K562 (cell line): ENCODE data around the gene KRTAP29-1. TPM values are rescaled to one million over a fixed set of nuclear protein-coding genes. Genes with fewer than 3 reads are reported as not detected.

ENCODE experiments used
- ATAC-seq: fragments of 200-7000 bp; cut with Tn5 transposase; 3 replicates; pipeline ENCODE4 v1.9.1; 2020; ENCODE audit warnings: moderate library complexity
- BruUV-seq: library from RNA; stranded (reverse); fragments of 400-500 nt; replicated peaks from 2 replicates; lab custom pipeline; 2021; lab: Mats Ljungman, UMichigan
- CTCF ChIA-PET: fragments of 300-600 bp; formaldehyde crosslinking; extraction: SDS; loops from one replicate; lab custom pipeline; 2021; ENCODE audit warnings: low intra/inter-chr PET ratio; lab: Yijun Ruan, JAX
- POLR2A ChIA-PET: fragments of 300-600, 350-650 bp; sonication (Branson Sonifier 250); formaldehyde crosslinking; extraction: SDS; loops from one replicate; lab custom pipeline; 2021; ENCODE audit warnings: antibody characterized with exemption, inconsistent platforms; lab: Yijun Ruan, JAX
- DNase-seq, 4 experiments: peaks; one replicate each; pipeline versions ENCODE4 v3.0.0 to v3.0.0-alpha.2; 2011 to 2018; ENCODE audit warnings: low spot score in 3 of 4, mixed read lengths in 3 of 4; ENCODE audit errors: extremely low read depth in 1 of 4
- FAIRE-seq: peaks from 2 replicates; lab custom pipeline; 2011; peaks lifted over from hg19 to GRCh38; lab: Jason Lieb, UNC
- H2AFZ ChIP-seq: 2 replicates; pipeline ENCODE4 v1.6.0; 2011; ENCODE audit warnings: low read depth, low read length, control low read depth, inconsistent platforms
- H3K27ac ChIP-seq: fragments of 200-600 bp; 3 replicates; pipeline ENCODE4 v1.8.0; 2011; ENCODE audit warnings: low read depth, mild to moderate bottlenecking, control low read depth, inconsistent platforms, low read length, moderate library complexity, mixed read lengths; ENCODE audit errors: extremely low read depth
- H3K27me3 ChIP-seq, 2 experiments: fragments of 300-600 bp in 1 of 2; 2 replicates in 1 of 2; 3 replicates in 1 of 2; pipeline versions ENCODE4 v1.6.0 to v1.8.0; 2011; ENCODE audit warnings: inconsistent platforms in 2 of 2, low read length in 2 of 2, mild to moderate bottlenecking in 1 of 2, mixed read lengths in 1 of 2, moderate library complexity in 1 of 2; ENCODE audit not compliant: control insufficient read depth in 2 of 2, insufficient read depth in 2 of 2
- H3K36me3 ChIP-seq: fragments of 300-600 bp; 3 replicates; pipeline ENCODE4 v1.8.0; 2011; ENCODE audit warnings: mild to moderate bottlenecking, low read length, inconsistent platforms; ENCODE audit not compliant: control insufficient read depth, insufficient read depth
- H3K4me1 ChIP-seq, 2 experiments: fragments of 200-600 bp in 1 of 2; replicated peaks in 1 of 2; 2 replicates in 1 of 2; 3 replicates in 1 of 2; pipeline versions ENCODE4 v1.5.1 to v1.8.0; 2011; ENCODE audit warnings: inconsistent platforms in 2 of 2, low read length in 2 of 2, mild to moderate bottlenecking in 1 of 2, mixed read lengths in 1 of 2, moderate library complexity in 1 of 2; ENCODE audit not compliant: control insufficient read depth in 2 of 2, insufficient read depth in 2 of 2
- H3K4me2 ChIP-seq: 2 replicates; pipeline ENCODE4 v1.6.1; 2011; ENCODE audit warnings: low read length, control low read depth, inconsistent platforms, mixed read lengths; ENCODE audit not compliant: insufficient read depth
- H3K4me3 ChIP-seq: fragments of 200-600 bp; sonication (generic), shearing (Covaris generic); 2 replicates; pipeline ENCODE4 v1.5.1; 2016; ENCODE audit warnings: control low read depth, inconsistent platforms
- H3K79me2 ChIP-seq: fragments of 200-600 bp; 3 replicates; pipeline ENCODE4 v1.8.0; 2011; ENCODE audit warnings: low read length, inconsistent platforms; ENCODE audit not compliant: control insufficient read depth, insufficient read depth
- H3K9ac ChIP-seq, 2 experiments: 2 replicates each; pipeline versions ENCODE4 v1.6.0 to v1.6.1; 2011; ENCODE audit warnings: low read depth in 2 of 2, low read length in 2 of 2, control low read depth in 1 of 2, inconsistent platforms in 1 of 2, mild to moderate bottlenecking in 1 of 2, mixed read lengths in 1 of 2; ENCODE audit not compliant: insufficient read depth in 1 of 2
- H3K9me1 ChIP-seq: one replicate; pipeline ENCODE4 v1.6.0; 2011; ENCODE audit warnings: inconsistent platforms, mild to moderate bottlenecking, low read length, moderate library complexity; ENCODE audit not compliant: control insufficient read depth, insufficient read depth
- H3K9me3 ChIP-seq: replicated peaks from 2 replicates; pipeline ENCODE4 v1.5.1; 2011; ENCODE audit warnings: low read depth, low read length, inconsistent platforms; ENCODE audit not compliant: control insufficient read depth, insufficient read depth
- H4K20me1 ChIP-seq: replicated peaks from 2 replicates; pipeline ENCODE4 v1.6.1; 2011; ENCODE audit warnings: low read length, inconsistent platforms, mixed read lengths; ENCODE audit not compliant: control insufficient read depth, insufficient read depth
- KHSRP ChIP-seq: fragments of 450-650 bp; IDR thresholded peaks from 2 replicates; pipeline ENCODE4 v1.6.1; 2017
- NFE2 ChIP-seq: IDR thresholded peaks from 2 replicates; pipeline ENCODE4 v1.6.1; 2014; ENCODE audit warnings: antibody characterized with exemption, low read depth
- NFIX ChIP-seq: fragments of 250-450 bp; sonication (Bioruptor Pico); IDR thresholded peaks from 2 replicates; pipeline ENCODE4 v1.4.0; 2020; ENCODE audit warnings: low read depth, mild to moderate bottlenecking, moderate library complexity
- NFRKB ChIP-seq: fragments of 450-650 bp; IDR thresholded peaks from 2 replicates; pipeline ENCODE4 v1.6.1; 2016; ENCODE audit warnings: low read depth
- PBX2 ChIP-seq, 2 experiments: IDR thresholded peaks in 1 of 2; conservative IDR thresholded peaks in 1 of 2; 2 replicates each; pipeline ENCODE4 v1.6.1; 2016; ENCODE audit warnings: low read depth in 2 of 2, mild to moderate bottlenecking in 1 of 2, missing compliant biosample characterization in 1 of 2, missing genetic modification characterization in 1 of 2, moderate library complexity in 1 of 2
- PHF8 ChIP-seq: fragments of 200-600 bp; sonication (generic); IDR thresholded peaks from 2 replicates; pipeline ENCODE4 v1.6.1; 2012; ENCODE audit warnings: mixed run types, mild to moderate bottlenecking, inconsistent platforms, low read length, moderate library complexity, borderline replicate concordance
- ZNF384 ChIP-seq: IDR thresholded peaks from 2 replicates; pipeline ENCODE4 v1.6.1; 2012; ENCODE audit warnings: low read depth, low read length, improper control_type of control experiment
- WGBS: fragments of 100-300 bp; shearing (Covaris generic); methylation state at CpG from one replicate; pipeline ENCODE4 v1.1.6; 2016; ENCODE audit warnings: low coverage, mixed read lengths; ENCODE audit not compliant: insufficient coverage; ENCODE audit errors: missing lambda C conversion rate; 5-methylcytosine and 5-hydroxymethylcytosine counted together
- in situ Hi-C: fragments of 300-500 bp; cut with MboI; formaldehyde crosslinking; loops from 4 replicates; pipeline ENCODE4 v1.15.0; 2018; ENCODE audit warnings: inconsistent platforms, mixed read lengths
- intact Hi-C: fragments of 100-400 bp; cut with micrococcal nuclease; formaldehyde crosslinking; loops from 2 replicates; pipeline ENCODE4 v1.14.2; 2022
- polyA plus RNA-seq, 8 experiments: library from polyadenylated mRNA; depleted of rRNA in 4 of 8; stranded (reverse) in 5 of 8; unstranded in 3 of 8; fragments of >200 nt; fragmentation: Nextera tagmentation in 2 of 8; fragmentation: Illumina TruSeq in 1 of 8; extraction: Ambion mirVana in 2 of 8; extraction: Trizol in 1 of 8; gene quantifications; 2 replicates each; pipeline versions ENCODE4 v1.2.1 to v1.2.3, GENCODE V29; 2011 to 2014; ENCODE audit warnings: inconsistent platforms in 1 of 8, missing spikeins in 1 of 8
- total RNA-seq, 7 experiments: library from RNA; depleted of rRNA in 6 of 7; stranded (reverse); fragments of >200 nt in 6 of 7; fragmentation: Illumina TruSeq in 2 of 7; extraction: Trizol in 2 of 7; gene quantifications; 2 replicates each; pipeline versions ENCODE4 v1.2.1 to v1.2.3, GENCODE V29; 2011 to 2021; ENCODE audit warnings: low replicate concordance in 1 of 7

Gene KRTAP29-1
- total and polyA plus RNA-seq, 9 of the 15 experiments (the other 6 are each of a cell fraction or from before 2014, with no cell fraction given), result not detected

- H4K20me1 ChIP-seq, result no peaks in the 10 kb centered on the region; the same call in 1 of the 2 replicates
- intact Hi-C loops (no loop called here), in situ Hi-C loops (no loop called here)
- no peaks in the 10 kb centered on the region for H3K9me1 ChIP-seq
- H3K9ac ChIP-seq, result no peak overlapping the region
- FAIRE-seq (no peak), DNase-seq (no peak), ATAC-seq (no peak)
- no peaks in the 10 kb centered on the region for H3K4me1 ChIP-seq
- H3K27me3 ChIP-seq, result peaks cover 0 to 12% of the 10 kb centered on the region in 2 experiments; a peak in 1 of 5 replicates
- no peaks in the 10 kb centered on the region for H3K79me2 ChIP-seq
- TF ChIP-seq PBX2 (CRISPR knock-in tag; IDR thresholded peaks at IDR 0.05; ENCODE audit: low read depth) (no peak), PBX2 (tag; conservative IDR thresholded peaks at IDR 0.05; ENCODE audit: low read depth) (no peak)
- no peaks in the 10 kb centered on the region for H3K36me3 ChIP-seq
- WGBS, result 0% methylated on average over 2 of the region's 2 CpGs
- H3K9me3 ChIP-seq, result no peaks in the 10 kb centered on the region
- BruUV-seq, result no TSS peak
- ChIA-PET CTCF (no interaction called here), POLR2A (no interaction called here)
- H3K4me2 ChIP-seq, result no peak overlapping the region
- no peak overlapping the region for H2AFZ ChIP-seq
- no peak overlapping the region for H3K4me3 ChIP-seq
- no peak overlapping the region for H3K27ac ChIP-seq
Observed at GRCh38 chr17:41332239-41332638, 29.6 kb upstream of the KRTAP29-1 start.

GRCh38 chr17:41331606-41332005 lies 29.0 kb upstream of the KRTAP29-1 start:
- Histone ChIP-seq H2AFZ (no peak overlapping the region), H3K9me3 (no peaks in the 10 kb centered on the region), H3K27me3 (peaks cover 0 to 12% of the 10 kb centered on the region in 2 experiments; a peak in 1 of 5 replicates), H4K20me1 (no peaks in the 10 kb centered on the region; the same call in 1 of the 2 replicates), H3K9me1 (no peaks in the 10 kb centered on the region), H3K4me2 (no peak overlapping the region), H3K4me1 (no peaks in the 10 kb centered on the region), H3K79me2 (no peaks in the 10 kb centered on the region), H3K9ac (no peak overlapping the region), H3K4me3 (no peak overlapping the region), H3K36me3 (no peaks in the 10 kb centered on the region), H3K27ac (no peak overlapping the region)
- no TSS peak for BruUV-seq
- DNase-seq (no peak), ATAC-seq (no peak), FAIRE-seq (no peak)
- in situ Hi-C loops, result no loop called here
- WGBS, result 0% methylated on average over 7 of the region's 7 CpGs
- TF ChIP-seq ZNF384 (no peak), NFIX (CRISPR knock-in tag) (no peak), NFE2 (no peak), KHSRP (no peak), PHF8 (no peak), NFRKB (no peak)
- ChIA-PET CTCF (no interaction called here), POLR2A (no interaction called here)
- intact Hi-C loops, result no loop called here
